GM19023 (cell line): ENCODE measurements around the gene R3HDM2.
"Not testable (repeated sequence)": the region's sequence is repeated elsewhere in the genome, so short reads cannot be mapped to it uniquely, and the experiment has no call there.

Experiments
- ATAC-seq: cut with Tn5 transposase; IDR thresholded peaks from one replicate; pipeline ENCODE4 v1.9.1; 2021; ENCODE audit warnings: mild to moderate bottlenecking, moderate library complexity; ENCODE audit not compliant: unreplicated experiment

R3HDM2 gene

DNA sequence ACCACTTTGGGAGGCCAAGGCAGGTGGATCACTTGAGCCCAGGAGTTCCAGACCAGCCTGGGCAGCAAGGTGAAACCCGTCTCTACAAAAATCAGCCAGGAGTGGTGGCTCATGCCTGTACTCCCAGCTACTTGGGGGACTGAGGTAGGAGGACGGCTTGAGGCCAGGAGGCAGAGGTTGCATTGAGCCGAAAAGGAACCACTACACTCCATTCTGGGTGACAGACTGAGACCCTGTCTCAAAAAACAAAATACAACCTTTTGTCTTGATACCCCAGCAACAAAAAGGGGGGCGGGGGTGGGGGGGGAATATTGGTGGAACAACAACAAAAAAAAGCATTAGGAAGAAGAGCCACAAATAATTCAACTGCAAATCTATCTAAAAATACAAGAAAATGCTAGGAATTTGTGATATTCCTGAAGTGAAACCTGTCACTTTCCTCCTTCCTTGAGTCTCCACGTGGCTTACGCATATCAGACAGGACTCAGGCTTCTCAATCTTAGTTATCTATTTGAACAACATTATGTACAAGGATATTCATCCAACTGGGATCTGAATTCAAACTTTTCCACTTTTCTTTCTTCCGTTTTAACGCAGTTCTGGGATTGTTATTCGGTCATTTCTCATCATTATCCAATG lies 1.3 kb downstream of the R3HDM2 start:
- no peak for ATAC-seq

DNA sequence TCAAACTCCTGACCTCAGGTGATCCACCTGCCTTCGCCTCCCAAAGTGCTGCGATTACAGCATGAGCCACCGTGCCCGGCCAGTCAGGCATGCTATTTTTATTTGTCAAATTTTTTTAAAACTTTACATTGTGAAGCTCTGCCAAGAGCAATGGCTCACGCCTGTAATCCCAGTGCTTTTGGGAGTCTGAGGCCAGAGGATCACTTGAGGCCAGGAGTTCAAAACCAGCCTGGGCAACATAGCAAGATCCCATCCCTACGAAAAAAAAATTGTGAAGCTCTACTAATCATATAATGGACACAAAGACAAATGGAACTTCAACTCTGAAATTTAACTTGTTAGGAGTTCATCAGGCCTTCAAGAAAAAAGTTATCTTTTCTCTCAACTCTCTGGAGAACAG lies 1.9 kb downstream of the R3HDM2 start:
- no peak for ATAC-seq

DNA sequence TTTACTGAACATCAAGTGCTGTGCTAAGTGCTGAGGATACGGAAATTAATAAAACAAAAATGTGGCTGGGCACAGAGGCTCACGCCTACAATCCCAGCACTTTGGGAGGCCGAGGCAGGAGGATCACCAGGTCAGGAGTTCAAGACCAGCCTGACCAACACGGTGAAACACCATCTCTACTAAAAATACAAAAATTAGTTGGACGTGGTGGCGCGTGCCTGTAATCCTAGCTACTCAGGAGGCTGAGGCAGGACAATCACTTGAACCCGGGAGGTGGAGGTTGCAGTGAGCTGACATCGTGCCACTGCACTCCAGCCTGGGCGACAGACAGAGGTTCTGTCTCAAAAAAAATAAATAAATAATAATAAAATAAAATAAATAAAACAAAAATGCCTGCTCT lies 3.9 kb downstream of the R3HDM2 start:
- not testable (repeated sequence) for ATAC-seq

GRCh38 chr12:57420482-57420881 lies 10.4 kb downstream of the R3HDM2 start:
- no peak for ATAC-seq

- ATAC-seq, result no peak
Observed at GRCh38 chr12:57419495-57419894, 11.3 kb downstream of the R3HDM2 start.

DNA sequence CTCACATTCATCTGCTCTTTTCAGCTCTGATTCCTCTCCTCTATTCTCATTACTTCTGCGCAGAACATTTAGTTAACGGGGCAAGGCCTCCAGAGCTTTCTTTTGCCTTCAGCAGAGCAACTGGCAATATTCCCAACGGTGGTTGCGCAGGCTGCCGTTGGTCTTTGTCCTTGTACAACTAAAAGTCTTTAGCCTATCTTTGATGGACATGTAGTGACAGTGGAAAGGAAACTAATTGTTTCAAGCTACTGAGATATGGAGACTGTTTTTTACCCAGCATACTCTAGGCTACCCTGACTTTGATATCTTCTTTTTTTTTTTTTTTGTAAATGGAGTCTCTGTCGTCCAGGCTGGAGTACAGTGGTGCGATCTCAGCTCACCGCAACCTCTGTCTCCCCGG lies 12.6 kb downstream of the R3HDM2 start:
- ATAC-seq, result no peak

DNA sequence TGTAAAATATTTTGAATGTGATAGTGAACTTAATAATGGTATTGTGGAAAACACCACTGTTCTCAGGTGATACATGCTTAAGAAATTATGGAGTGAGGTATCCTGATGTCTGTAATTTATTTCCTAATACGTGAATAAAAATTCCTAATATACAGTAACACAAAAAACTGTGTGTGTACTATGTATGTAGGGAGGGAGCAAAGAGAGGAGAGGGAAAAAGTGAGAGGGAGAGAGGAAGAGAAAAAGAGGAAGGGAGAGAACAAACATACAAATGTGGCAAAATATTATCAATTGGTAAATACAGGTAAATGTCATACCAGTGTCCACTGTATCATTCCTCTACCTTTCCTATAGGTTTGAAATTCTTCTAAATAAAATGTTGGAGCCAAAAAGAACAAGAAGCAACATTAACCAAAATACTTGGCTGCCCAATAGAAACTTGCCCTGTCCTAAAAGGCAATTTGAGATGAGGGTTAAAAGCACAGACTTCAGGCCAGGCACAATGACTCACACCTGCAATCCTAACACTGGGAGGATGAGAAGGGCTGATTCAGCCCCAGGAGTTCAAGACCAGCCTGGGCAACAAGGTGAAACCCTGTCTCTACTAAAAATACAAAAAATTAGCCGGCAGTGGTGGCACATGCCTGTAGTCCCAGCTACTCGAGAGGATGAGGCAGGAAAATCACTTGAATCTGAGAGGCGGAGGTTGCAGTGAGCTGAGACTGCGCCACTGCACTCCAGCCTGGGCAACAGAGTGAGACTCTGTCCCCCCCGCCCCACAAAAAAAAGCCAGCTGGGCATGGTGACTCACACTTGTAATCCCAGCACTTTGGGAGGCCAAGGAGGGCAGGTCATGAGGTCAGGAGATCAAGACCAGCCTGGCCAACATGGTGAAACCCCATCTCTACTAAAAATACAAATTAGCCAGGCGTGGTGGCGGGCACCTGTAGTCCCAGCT lies 14.5 kb downstream of the R3HDM2 start:
- ATAC-seq, result no peak

GRCh38 chr12:57415088-57415487 lies 15.8 kb downstream of the R3HDM2 start:
- no peak for ATAC-seq

- not testable (repeated sequence) for ATAC-seq
Observed at GRCh38 chr12:57414160-57414559, 16.7 kb downstream of the R3HDM2 start.

- ATAC-seq, result no peak
Observed at GRCh38 chr12:57410534-57410933, 20.3 kb downstream of the R3HDM2 start.

GRCh38 chr12:57404966-57405640 lies 25.7 kb downstream of the R3HDM2 start:
- no peak for ATAC-seq

- ATAC-seq, result not testable (repeated sequence)
Observed at GRCh38 chr12:57402156-57402555, 28.7 kb downstream of the R3HDM2 start.

DNA sequence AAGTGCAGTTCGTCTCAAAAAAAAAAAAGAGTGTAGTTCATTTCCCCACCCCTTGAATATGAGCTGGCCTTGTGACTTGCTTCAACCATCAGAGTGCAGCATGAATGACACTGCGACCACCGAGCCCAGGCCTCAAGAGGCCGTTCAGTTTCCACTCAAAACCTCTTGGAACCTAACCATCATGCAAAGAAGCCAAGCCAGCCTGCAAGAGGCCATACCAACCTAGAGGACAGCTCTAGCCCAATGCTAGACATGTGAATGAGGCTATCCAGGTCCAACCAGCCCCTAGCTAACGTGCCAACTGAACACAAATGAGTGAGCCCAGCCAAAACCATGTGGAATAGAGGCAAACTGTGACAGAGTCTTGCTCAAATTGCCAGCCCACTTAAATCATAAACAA lies 29.7 kb downstream of the R3HDM2 start:
- no peak for ATAC-seq

DNA sequence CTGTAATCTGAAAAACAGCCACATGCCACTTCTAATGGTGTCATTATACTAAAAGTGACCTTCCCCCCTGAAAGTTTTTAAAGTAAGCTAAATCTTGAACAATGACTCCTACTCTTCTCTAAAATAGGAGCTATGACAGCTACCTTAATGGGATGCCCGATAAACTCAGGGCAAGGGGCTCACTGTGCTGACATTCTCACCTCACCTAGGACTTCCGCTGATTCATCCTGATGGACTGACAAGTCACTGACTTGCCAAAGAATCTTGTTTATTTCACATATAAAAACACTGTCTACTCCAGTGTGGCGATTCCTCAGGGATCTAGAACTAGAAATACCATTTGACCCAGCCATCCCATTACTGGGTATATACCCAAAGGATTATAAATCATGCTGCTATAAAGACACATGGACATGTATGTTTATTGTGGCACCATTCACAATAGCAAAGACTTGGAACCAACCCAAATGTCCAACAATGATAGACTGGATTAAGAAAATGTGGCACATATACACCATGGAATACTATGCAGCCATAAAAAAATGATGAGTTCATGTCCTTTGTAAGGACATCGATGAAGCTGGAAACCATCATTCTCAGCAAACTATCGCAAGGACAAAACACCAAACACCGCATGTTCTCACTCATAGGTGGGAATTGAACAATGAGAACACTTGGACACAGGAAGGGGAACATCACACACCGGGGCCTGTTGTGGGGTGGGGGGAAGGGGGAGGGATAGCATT lies 31.0 kb downstream of the R3HDM2 start:
- ATAC-seq, result not testable (repeated sequence)

DNA sequence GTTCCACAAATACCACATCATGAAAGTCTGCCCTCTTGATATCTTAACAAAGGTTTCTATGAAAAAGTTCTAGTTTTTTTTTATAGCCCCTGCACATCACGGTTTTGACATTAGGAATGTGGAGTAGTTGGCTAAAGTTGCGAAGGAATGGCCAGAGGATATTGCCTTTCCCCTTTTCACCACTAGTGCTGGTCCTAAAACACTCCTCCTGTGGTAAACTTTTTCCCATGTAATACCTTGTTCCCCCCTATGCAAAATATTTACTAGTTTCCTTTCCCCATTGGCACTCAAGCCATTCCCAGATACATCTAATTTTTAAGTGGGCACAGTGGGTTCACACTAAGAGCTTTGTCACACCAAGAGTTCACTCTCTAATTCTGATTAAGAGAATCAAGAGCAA lies 33.4 kb downstream of the R3HDM2 start:
- ATAC-seq, result no peak

DNA sequence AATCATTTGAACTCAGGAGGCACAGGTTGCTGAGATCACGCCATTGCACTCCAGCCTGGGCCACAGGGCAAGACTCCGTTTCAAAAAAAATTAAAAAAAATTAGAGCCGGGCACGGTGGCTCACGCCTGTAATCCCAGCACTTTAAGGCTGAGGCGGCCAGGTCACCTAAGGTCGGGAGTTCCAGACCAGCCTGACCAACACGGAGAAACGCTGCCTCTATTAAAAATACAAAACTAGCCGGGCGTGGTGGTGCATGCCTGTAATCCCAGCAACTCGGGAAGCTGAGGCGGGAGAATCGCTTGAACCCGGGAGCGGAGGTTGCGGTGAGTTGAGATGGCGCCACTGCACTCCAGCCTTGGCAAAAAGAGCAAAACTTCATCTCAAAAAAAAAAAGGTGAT lies 35.7 kb downstream of the R3HDM2 start:
- ATAC-seq, result no peak

- ATAC-seq, result no peak
Observed at GRCh38 chr12:57390174-57390573, 40.7 kb downstream of the R3HDM2 start.

- ATAC-seq, result no peak
Observed at GRCh38 chr12:57389033-57389432, 41.8 kb downstream of the R3HDM2 start.

DNA sequence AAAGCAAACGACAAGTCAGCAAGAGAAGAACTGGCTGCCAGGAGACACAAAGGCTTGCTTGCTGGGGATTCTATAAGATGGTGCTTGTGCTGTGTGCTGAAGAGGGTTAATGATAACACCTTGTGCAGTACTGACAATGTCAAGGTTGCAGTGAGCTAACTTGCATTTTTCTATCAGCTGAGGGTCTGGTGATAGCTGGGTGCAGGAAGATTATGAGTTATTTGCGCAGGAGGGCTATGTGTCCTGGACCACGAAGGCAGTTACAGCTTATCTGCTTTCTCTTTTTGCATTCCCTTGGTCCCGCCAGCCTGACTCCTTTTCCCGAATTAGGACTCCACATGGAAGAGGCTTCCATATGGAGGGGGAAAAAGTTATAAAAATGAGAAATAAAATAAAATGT lies 42.4 kb downstream of the R3HDM2 start:
- no peak for ATAC-seq

- ATAC-seq, result no peak
Observed at GRCh38 chr12:57386187-57386720, 44.6 kb downstream of the R3HDM2 start.

- no peak for ATAC-seq
Observed at GRCh38 chr12:57385586-57385985, 45.3 kb downstream of the R3HDM2 start.
